Mesothelial cell of epicardium (in vitro differentiated cells): Measurements from ENCODE around the gene VDAC1. TPM values are rescaled to one million over a fixed set of nuclear protein-coding genes. Genes with fewer than 3 reads are reported as not detected.

Source experiments
- DNase-seq, 2 experiments: peaks; one replicate each; pipeline ENCODE4 v3.0.0; 2021; ENCODE audit warnings: low spot score in 2 of 2; ENCODE audit not compliant: unreplicated experiment in 2 of 2
- H3K27ac Mint-ChIP-seq: 2 replicates; pipeline ENCODE4 v1.8.0; 2021; ENCODE audit warnings: mixed read lengths
- H3K27me3 Mint-ChIP-seq: 2 replicates; pipeline ENCODE4 v1.8.0; 2021; ENCODE audit warnings: low read depth, mixed read lengths
- H3K36me3 Mint-ChIP-seq: 2 replicates; pipeline ENCODE4 v1.8.0; 2021; ENCODE audit warnings: mixed read lengths
- H3K4me1 Mint-ChIP-seq: 2 replicates; pipeline ENCODE4 v1.8.0; 2021; ENCODE audit warnings: mixed read lengths
- H3K4me3 Mint-ChIP-seq: 2 replicates; pipeline ENCODE4 v1.8.0; 2021; ENCODE audit warnings: mild to moderate bottlenecking, moderate library complexity, mixed read lengths
- H3K9me3 Mint-ChIP-seq: 2 replicates; pipeline ENCODE4 v1.8.0; 2021; ENCODE audit warnings: mixed read lengths
- CTCF ChIP-seq: fragments of 200-600 bp; sonication (generic); IDR thresholded peaks from one replicate; pipeline ENCODE4 v1.5.0; 2021; ENCODE audit warnings: antibody characterized with exemption; ENCODE audit not compliant: unreplicated experiment
- total RNA-seq: library from RNA; stranded (reverse); gene quantifications from 3 replicates; pipeline ENCODE4 v1.2.1, GENCODE V29; 2021

VDAC1 gene
- total RNA-seq, 1 donor from 2014 or later, result 111 TPM

DNA sequence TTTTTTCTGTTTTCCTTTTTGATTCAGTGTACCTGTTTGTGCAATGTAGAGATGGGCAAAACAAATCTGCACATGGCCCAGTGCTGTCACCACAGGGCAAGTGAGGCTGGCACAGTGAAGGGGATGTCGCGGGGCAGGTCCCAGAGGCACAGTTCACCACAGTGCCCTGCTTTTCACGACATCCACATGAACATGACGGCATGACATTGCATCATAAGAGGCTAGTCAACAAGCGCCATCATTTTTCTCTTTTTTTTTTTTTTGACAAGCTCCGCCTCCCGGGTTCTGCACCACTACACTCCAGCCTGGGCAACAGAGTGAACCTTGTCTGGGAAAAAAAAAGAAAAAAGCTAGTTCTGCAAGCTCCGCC is 42.9 kb upstream of the VDAC1 start:
- Mint-ChIP-seq H3K4me3 (no peak overlapping the region), H3K27ac (no peak overlapping the region)

GRCh38 chr5:134046801-134047686 is 42.3 kb upstream of the VDAC1 start:
- no peak for DNase-seq
- Mint-ChIP-seq H3K9me3 (no peaks in the 10 kb centered on the region), H3K4me3 (no peak overlapping the region), H3K4me1 (no peaks in the 10 kb centered on the region), H3K27me3 (no peaks in the 10 kb centered on the region), H3K36me3 (no peaks in the 10 kb centered on the region), H3K27ac (no peak overlapping the region)
- no peak for TF ChIP-seq CTCF

More for the DNA sequence above, 42.9 kb upstream of the VDAC1 start:
- no peaks in the 10 kb centered on the region for H3K27me3 Mint-ChIP-seq
- no peaks in the 10 kb centered on the region for H3K4me1 Mint-ChIP-seq
- TF ChIP-seq CTCF, result no peak
- no peaks in the 10 kb centered on the region for H3K9me3 Mint-ChIP-seq
- no peak for DNase-seq
- H3K36me3 Mint-ChIP-seq, result no peaks in the 10 kb centered on the region

DNA sequence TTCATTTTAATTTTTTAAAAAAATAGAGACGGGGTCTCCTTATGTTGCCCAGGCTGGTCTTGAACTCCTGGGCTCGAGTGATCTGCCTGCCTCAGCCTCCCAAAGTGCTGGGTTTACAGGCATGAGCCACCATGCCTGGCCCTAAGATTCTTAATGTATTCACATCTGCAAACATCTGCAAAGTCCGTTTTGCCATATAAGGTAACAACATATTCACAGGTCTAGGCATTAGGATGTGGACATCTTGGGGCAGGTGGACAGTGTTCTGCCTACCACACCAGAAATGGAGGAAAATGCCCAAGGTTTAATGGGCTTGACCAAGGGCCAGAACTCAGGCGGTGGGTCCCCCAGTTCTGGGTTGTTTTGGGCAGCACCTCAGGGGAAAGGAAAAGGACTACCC is 41.6 kb upstream of the VDAC1 start:
- no peaks in the 10 kb centered on the region for H3K4me1 Mint-ChIP-seq
- H3K36me3 Mint-ChIP-seq, result no peaks in the 10 kb centered on the region

DNA sequence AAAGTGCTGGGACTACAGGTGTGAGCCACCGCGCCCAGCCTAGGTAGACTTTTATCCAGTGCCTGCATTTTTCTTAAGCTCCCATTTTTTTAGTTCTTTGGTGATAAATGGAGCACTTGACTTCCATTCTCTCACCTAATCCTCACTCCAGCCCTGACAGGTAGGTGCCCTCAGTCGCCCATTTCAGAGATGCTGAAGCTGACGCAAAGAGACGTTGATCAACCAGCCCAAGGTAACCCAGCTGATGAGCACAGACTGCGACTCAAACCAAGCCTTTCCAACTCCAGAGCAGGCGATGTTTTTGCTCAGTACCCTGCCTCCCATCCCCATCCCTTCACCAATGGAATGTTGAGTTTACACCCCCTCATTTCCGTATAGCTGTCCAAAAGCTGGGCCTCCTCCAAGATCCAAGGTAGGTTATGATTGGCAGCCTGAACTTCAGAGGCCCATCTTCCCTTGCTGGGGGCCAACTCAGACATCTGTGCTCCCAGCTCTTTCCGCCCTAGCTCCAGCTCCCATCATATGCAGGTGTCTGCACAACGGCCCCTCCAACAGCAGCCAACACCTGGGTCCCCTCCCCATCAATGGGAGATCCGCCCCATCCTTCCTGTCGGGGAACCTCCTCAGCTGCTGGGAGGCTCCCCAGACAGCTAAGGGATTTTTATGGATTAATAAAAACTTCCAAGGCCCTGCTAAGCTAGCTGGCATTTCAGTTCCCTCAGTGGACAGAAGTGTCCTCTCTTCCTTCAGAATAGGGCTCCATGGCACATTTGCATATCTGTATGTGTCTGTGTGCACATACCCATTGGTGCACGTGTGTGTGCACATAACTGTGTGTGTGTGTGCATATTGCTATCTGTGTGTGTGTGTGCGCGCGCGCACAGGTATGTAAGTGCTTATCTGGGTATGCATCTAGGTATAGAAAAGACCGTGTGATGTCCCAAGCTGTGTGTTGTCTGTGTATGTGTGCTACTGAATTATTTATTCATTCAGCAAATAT is 39.3 kb upstream of the VDAC1 start:
- Mint-ChIP-seq H3K27me3 (no peaks in the 10 kb centered on the region), H3K9me3 (no peaks in the 10 kb centered on the region), H3K36me3 (no peaks in the 10 kb centered on the region), H3K4me1 (no peaks in the 10 kb centered on the region), H3K27ac (no peak overlapping the region), H3K4me3 (no peak overlapping the region)
- no peak for TF ChIP-seq CTCF
- no peak for DNase-seq

More for the DNA sequence above, 41.6 kb upstream of the VDAC1 start:
- Mint-ChIP-seq H3K27ac (no peak overlapping the region), H3K27me3 (no peaks in the 10 kb centered on the region), H3K9me3 (no peaks in the 10 kb centered on the region), H3K4me3 (no peak overlapping the region)
- TF ChIP-seq CTCF, result no peak
- no peak for DNase-seq

DNA sequence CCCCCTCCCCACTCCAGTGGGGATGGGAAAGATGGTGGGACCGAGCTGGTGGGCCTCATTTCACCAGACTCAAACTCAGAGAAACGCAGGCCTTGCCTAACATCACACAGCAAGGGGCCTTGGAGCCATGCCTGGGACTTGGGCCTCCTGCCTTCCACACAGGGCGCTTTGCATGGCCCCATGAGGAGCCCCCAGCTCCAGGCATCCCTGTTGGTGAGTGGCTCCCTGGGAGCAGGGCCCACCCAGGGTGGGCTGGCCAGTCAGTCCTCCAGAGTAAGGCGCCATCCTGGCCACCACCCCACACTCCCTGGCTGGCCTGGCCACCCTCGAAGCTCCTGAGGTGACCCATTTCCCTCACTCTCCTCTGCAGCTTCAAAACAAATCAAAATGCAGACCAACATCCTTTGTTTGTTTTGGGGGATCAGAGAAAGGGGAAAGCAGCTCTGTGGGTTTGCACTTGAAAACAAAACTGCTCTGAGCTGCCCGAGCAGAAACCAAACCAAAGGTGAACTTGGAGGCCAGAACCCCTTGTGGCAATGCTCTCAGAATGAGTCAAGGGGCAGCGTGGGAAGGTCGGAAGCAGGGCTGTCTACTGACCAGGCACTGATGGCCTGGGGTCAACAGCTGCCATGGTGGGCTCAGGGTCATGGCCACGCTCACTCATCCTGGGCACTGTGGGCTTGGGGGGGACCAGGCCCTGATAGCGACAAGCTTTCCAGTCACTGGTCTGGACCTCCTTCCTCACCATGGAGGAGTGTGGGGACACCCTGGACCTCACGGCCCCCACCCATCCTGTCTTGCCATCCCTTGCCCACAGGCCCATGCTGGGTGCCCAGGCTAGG is 37.0 kb upstream of the VDAC1 start:
- Mint-ChIP-seq H3K27ac (no peak overlapping the region), H3K27me3 (no peaks in the 10 kb centered on the region), H3K9me3 (no peaks in the 10 kb centered on the region), H3K4me3 (no peak overlapping the region), H3K4me1 (peaks cover 4% of the 10 kb centered on the region), H3K36me3 (no peaks in the 10 kb centered on the region)
- no peak for DNase-seq
- no peak for TF ChIP-seq CTCF
